ENCODE results near the gene POLG2. TPM values are rescaled to one million over a fixed set of nuclear protein-coding genes. Genes with fewer than 3 reads are reported as not detected.

Gene POLG2
- total and polyA plus RNA-seq, 2 of the 8 experiments (the other 6 are each of a cell fraction or from before 2014, with no cell fraction given), result 9.7 to 34.3 TPM

DNA sequence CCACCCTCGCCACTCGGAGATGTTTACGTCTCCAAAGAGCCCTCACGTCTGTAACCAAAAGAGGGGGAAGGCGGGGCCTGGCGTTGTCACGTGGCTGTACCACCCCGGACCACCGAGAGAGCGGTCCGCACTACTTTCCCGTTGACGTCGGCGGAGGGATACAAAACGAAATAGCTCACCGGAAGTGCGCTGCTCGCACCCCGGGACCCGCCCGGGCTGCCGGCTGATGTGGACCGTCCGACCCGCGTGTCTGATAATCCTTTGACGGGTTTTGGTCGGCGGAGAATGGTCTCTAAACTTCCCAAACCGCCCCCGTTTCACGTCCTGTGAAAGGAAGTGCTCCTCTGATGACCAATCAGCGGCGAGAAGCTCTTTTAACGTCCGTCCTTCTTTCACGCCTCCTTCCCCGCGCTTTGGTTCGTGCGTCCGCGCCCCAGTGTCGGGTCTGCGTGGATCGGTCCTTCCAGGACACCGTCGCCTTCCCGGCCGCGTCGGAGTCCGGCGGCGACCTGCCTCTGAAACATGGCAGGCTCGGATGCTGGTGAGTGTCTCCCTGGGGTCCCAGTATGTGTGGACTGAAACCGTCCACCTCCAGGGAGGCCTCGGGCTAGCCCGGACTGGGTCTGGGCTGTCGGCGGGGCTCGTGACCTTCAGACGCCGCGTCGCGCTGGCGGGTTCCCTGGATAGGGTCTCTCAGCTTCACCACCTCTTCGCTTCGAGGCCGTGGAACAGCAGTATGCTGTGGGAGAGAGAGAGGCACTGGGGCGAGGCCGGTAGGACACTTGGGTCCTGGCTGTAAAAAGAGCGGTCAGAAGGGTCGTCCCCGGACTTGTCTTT is 9.9 kb upstream of the POLG2 start, which contains the start of gene CEP95 (continued):
- TF ChIP-seq RNF2 (IDR thresholded peaks at IDR 0.05; ENCODE audit: borderline replicate concordance, low read depth, low read length, missing control alignments, poor library complexity, severe bottlenecking) (no peak), EGR1 (IDR thresholded peaks at IDR 0.05; ENCODE audit: borderline replicate concordance, low read depth, low read length) (no peak), RXRA (IDR thresholded peaks at IDR 0.05; ENCODE audit: insufficient read depth, low read depth, low read length) (no peak), TAF1 (IDR thresholded peaks at IDR 0.05; ENCODE audit: low read depth, low read length) (no peak; the same call in none of the 2 replicates), RAD21 (IDR thresholded peaks at IDR 0.05 in 1 of 2, conservative IDR thresholded peaks at IDR 0.05 in 1 of 2; ENCODE audit: low read depth in 2 of 2, low read length in 2 of 2) (peak in 1 of 2 experiments; percentile 2; a peak in 1 of 4 replicates), TCF12 (IDR thresholded peaks at IDR 0.05; ENCODE audit: low read depth, low read length) (no peak), HDAC2 (IDR thresholded peaks at IDR 0.05; ENCODE audit: borderline replicate concordance in 1 of 2, low read depth in 2 of 2, low read length in 2 of 2) (peak in 1 of 2 experiments; percentile 85; a peak in 2 of 4 replicates), SP2 (IDR thresholded peaks at IDR 0.05; ENCODE audit: low read length) (no peak), CREB1 (IDR thresholded peaks at IDR 0.05) (peak; percentile 86), TBP (IDR thresholded peaks at IDR 0.05; ENCODE audit: low read depth, low read length) (no peak; the same call in 1 of the 2 replicates), NANOG (IDR thresholded peaks at IDR 0.05; ENCODE audit: insufficient read depth, low read depth, low read length, poor library complexity, severe bottlenecking) (no peak), YY1 (IDR thresholded peaks at IDR 0.05; ENCODE audit: low read depth, low read length) (peak; percentile 50; the same call in 1 of the 2 replicates), SIRT6 (IDR thresholded peaks at IDR 0.05; ENCODE audit: low read length) (no peak), GABPA (IDR thresholded peaks at IDR 0.05; ENCODE audit: borderline replicate concordance, insufficient read depth, low read length) (peak; percentile 85), PHF8 (conservative IDR thresholded peaks at IDR 0.05; ENCODE audit: low read depth, low read length) (peak; percentile 88), ZNF274 (IDR thresholded peaks at IDR 0.05; ENCODE audit: borderline replicate concordance, extremely low read depth, low read length) (no peak), BRCA1 (IDR thresholded peaks at IDR 0.05; ENCODE audit: low read depth, low read length) (no peak), RBBP5 (IDR thresholded peaks at IDR 0.05; ENCODE audit: borderline replicate concordance, low read depth, low read length) (peak; percentile 47), KDM4A (IDR thresholded peaks at IDR 0.05; ENCODE audit: low read depth, low read length, severe bottlenecking) (peak; percentile 77), POU5F1 (IDR thresholded peaks at IDR 0.05; ENCODE audit: low read depth, low read length) (no peak), CHD1 (IDR thresholded peaks at IDR 0.05; ENCODE audit: low read depth, low read length) (0 out of 2 replicates have a peak, but pooled peaks have one; percentile 60), CEBPB (IDR thresholded peaks at IDR 0.05; ENCODE audit: low read depth, low read length) (no peak), CHD2 (IDR thresholded peaks at IDR 0.05; ENCODE audit: low read length) (peak; percentile 91), JUN (IDR thresholded peaks at IDR 0.05; ENCODE audit: low read depth, low read length) (no peak)
